HG03521 (cell line): ENCODE data around the gene FBXO11.
"Not testable (repeated sequence)": the region's sequence is repeated elsewhere in the genome, so short reads cannot be mapped to it uniquely, and the experiment has no call there.

Experiments
- ATAC-seq: cut with Tn5 transposase; IDR thresholded peaks from one replicate; pipeline ENCODE4 v1.9.1; 2021; ENCODE audit warnings: mild to moderate bottlenecking, moderate library complexity; ENCODE audit not compliant: unreplicated experiment

FBXO11 gene

DNA sequence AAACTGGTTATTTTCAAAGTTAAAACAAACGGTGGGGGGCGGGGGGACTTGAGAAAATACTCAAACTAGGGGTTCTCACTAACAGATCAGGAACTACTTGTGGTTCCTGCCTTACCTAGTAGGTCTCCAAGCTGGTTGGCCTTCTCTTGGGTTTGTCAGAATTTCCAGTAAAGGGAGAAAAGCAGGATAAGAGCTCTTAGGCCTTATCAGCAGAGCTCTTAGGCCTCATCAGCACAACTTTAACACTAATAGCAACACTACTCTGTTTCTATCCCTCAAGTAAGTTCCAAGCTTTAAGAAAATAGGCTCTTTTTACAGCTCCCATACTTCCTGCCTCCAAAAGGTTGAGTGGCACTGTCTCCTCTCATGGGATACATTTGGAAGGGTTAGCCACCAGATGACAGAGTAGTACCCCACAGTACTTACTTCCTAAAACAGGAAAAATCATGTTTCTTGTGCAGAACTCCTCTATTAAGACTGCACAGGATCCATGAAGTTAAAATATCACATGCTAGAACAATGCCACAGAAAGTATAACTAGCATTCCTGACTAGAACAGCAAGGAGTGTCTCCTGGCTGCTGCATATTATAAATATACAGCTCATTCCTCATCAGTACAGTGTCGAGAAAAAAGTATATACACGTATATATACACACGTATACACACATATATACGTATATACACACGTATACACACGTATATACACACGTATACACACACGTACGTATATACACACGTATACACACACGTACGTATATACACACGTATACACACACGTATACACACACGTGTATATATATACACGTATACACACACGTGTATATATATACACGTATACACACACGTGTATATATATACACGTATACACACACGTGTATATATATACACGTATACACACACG is 6.1 kb downstream of the FBXO11 start:
- no peak for ATAC-seq

DNA sequence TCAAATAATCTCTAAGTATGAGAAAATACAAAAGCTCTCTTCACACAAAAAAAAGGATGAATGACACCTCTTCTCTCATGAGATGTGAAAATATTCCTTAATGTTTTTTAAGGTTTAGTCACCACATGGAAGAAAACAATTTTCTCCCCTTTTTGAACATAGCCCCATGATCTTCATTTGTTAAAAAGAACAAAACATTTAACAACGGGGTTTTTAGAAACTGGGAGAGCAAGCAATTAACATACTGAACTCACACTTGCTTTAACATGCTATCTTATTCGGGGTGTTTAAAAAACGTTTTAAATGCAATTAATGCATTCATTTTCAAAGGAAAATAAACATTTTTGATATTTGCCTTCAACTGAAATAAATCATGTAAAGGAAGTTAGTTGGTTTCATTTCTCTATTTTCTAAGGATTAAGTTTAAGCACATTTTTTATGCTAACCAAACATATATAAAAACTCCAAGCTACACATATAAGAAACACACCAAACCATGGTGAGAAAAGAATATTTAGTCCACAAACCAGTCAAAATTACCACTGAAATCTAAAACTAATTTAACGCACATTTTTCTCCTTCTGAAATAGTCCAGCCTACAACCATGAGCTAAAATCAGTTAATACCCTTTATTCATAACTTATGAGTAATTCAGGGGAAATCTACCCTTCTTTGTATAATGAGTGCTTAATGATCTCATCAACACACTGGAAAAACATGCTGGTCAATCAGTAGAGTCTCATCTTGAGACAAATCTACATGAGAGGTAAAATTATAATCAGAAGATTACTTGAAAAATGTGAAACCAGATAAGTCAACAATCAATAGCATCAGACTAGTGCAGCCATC is 8.2 kb downstream of the FBXO11 start:
- no peak for ATAC-seq

DNA sequence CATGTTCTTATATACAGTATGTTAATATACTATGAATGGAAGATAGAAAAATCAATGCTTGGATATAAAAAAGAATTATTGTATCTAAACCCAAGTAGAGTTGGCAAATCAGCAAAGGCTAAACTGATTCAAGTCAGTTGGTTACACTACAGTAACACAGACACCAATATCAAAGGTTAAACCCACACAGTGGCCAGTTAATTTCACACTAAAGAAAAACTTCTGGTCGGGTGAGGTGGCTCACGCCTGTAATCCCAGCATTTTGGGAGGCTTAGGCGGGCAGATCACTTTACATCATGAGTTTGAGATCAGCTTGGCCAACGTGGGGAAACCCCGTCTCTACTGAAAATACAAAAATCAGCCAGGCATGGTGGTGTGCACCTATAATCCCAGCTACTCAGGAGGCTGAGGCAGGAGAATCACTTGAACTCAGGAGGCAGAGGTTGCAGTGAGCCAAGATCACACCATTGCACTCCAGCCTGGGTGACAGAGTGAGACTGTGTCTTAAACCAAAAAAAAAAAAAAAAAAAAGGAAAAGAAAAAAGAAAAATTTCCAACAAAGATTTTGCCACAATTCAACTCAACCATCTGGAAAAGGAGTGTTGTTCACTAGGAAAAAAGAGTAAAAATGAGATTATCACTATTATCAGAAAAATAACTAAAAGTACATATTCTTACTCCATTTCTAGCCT is 9.0 kb downstream of the FBXO11 start:
- not testable (repeated sequence) for ATAC-seq

DNA sequence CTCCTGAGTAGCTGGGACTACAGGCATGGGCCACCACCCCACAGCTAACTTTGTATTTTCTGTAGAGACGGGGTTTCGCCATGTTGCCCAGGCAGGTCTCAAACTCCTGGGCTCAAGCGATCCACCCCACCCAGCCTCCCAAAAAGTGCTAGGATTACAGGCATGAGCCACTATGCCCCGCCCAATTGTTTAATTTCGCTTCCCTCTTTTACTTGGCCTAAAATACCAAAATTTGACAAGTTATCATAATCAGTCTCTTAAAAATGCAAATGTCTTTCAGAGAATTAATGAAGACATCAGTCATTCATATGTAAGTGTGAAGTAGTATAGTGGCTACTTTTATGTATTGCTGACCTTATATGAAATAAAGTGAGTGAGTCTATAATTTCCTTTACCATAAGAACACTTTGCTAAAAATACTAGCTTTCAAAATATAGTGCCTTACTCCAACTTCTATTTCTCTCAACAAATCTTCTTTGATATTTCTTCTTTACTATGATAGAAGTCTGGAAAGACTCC is 9.8 kb downstream of the FBXO11 start:
- ATAC-seq: no peak

DNA sequence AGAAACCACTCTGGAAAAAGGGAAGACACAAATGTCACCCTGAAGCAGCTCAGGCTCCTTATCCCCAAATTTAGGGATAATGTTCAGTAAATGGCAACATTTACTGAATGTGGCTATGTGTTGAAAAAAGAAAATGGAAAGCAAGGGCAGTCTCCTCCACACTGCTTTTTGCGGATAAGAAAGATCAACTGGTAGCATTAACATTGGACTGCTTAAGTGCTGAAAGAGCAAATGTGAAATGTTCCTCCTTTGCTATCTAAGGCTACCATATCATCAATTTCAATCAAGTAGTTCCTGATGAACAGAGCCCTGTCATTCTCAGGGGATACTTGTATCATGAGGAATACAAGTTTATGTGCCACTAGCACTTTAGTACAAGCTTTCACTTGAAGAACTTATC is 12.5 kb downstream of the FBXO11 start:
- no peak for ATAC-seq

DNA sequence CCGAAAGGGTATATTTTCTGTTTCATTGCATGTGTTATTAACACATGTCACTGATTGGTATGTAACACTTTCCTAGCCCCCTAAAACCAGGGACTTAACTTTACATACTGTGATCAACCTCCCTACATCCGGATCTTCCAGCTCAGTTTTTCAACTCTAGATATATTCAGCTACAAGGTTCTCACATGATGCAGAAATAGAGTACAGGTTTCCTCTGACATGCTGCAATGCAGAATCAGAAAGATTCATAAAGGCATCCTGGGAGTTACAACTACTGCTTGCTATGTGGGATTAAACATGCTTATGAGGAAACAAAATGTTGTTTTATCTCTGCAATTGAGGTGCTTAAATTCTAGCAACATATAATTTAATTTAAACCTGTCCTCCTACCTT is 14.0 kb downstream of the FBXO11 start:
- ATAC-seq: no peak

DNA sequence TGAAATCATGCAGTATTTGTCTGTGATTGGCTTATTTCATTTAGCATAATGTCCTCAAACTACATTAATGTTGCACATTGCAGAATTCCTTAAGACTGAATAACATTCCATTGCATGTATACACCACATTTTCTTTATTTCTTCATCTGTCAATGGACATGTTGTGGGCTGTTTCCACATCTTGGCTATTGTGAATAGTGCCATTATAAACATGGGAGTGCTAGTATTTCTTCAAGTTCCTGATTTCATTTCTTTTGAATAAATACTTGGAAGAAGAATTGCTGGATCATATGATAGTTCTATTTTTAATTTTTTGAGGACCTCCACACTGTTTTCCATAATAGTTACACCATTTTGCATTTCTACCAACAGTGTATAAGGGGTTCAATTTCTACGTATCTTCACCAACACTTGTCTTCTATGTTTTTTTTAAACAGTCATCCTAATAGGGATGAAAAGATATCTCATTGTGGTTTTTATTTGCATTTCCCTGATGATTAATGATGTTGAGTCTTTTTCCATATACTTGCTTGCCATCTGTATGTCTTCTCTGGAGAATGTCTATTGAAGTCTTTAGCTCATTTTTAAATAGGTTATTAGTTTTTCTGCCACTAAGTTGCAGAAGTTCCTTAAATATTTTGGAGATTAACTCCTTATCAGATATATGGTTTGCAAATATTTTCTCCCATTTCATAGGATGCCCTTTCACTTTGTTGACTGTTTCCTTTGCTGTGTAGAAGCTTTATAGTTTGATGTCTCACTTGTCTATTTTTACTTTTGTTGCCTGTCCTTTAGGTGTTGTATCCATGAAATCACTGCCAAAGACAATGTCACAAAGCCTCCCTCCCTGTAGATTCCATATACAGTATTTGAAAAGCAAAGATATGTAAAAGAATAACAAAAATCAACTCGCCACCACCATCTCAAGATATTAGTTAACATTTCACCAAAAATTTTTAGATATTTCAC is 14.6 kb downstream of the FBXO11 start:
- no peak for ATAC-seq

DNA sequence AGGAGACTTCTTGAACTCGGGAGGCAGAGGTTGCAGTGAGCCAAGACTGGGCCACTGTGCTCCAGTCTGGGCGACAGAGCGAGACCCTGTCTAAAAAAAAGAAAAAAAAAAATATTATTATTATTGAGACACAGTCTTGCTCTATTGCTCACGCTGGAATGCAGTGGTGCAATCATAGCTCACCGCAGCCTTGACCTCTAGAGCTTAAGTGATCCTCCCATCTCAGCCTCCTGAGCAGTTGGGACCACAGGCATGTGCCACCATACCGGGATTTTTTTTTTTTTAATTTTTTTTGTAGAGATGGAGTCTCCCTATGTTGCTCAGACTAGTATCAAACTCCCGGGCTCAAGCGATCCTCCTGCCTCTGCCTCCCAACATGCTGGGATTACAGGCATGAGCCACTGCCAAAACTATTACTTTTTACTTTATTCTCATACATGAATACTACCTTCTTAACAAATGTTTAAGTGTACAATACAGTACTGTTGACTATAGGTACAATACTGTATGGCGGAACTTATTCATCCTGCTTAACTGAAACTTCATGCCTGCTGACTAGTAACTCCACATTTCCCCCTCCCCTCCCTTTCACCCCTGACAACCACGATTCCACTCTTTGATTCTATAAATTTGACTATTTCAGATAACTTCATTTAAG is 15.5 kb downstream of the FBXO11 start:
- no peak for ATAC-seq

DNA sequence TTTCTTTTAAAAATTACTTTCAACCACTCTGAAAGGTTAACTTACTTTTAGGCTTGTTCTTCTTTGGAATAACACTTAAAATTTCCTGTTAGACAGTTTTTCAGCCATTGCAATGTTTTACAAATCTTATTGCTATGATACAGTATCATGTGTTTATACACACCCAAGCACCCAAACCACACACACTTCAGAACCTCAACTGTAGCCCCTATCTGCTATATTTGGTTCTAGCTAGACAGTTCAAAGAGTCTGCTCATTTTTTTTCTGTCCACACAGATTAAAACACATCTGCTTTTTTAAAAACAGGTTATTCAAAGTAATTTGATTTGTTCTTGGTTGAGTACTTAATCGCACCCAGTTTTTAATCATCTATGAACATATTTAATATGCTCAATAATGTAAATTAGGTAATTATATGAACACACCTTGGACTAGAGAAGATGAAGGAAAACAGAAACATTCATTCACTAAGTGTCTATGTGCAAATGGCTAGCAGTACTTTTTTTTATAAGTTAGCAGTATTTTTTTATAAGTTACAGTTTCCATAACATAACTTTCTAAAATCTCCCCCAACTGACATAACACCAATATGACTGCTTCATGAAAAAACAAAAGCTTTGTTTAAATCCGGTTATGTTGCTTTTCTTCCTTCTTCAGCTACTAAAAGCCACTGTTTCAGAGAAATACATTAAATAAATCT is 17.6 kb downstream of the FBXO11 start:
- ATAC-seq: no peak

DNA sequence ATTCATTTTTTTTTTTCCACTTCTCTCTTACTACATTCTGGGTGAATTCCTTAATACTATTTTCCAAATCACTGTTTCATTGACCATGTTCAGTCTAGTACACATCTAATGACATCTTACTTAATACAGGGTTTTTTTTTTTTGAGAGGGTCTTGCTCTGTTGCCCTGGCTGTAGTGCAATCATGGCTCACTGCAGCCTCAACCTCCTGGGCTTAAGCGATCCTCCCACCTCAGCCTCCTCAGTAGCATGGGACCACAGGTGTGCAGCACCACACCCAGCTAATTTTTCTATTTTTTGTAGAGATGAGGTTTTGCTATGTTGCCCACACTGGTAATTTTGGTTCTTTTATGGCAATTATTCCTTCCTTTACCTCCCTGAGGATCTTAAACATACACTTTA is 29.4 kb downstream of the FBXO11 start:
- ATAC-seq: no peak

DNA sequence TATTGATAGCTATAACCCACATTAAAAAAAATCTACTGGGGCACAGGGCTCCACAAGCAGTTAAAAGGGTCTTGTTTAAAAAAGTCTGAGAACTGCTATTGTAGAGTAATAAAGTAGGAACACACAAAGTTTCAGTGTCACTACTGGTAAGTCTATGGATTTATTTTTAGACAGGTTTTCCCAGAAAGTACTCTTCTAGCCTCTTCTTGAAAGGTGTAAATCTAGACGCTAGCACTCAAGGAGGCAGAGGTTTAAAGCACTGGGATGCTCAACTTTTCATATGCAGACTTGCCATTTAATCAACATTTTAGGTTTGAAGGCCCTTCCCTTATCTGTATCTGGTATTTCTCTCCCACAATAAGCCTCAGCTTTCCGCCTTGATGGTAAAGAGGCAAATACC is 33.4 kb downstream of the FBXO11 start:
- no peak for ATAC-seq

DNA sequence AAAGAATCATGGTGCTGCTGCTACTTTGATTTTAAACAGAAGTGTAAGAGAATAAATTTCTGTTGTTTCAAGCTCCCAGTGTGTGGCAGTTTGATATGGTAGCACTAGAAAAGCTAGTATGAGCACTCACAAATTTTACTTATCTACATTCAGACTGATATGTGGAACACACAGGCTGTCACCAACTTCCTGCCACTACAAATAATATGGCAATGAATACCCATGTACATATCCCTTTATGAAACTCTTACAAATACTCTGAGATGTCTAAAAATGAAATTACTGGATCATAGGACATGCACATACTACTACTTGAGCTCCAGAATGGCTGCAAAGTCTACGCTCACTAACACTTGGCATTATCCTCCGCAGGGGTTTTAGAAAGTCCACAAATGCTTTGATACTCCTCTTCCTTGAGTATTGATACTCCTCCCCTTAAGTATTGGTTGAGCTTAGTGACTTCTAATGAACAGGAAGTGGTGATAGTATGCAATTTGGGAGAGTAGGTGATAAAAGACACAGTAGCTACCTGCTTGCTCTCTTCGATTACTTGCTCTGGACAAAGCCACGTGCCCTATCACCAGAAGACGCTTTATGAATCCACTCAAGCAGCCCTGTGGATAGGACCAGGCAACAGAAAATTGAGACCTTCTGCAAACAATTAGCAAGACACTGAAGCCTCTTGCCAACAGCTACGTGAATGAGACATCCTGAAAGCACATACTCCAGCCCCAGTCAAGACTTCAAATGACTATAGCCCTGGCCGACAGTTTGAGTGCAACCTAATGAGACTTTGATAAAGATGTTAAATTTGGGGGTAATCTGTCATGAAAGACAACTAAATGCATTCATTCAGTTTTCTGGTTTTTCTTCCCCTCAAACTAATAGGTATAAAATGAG is 35.4 kb downstream of the FBXO11 start:
- no peak for ATAC-seq

DNA sequence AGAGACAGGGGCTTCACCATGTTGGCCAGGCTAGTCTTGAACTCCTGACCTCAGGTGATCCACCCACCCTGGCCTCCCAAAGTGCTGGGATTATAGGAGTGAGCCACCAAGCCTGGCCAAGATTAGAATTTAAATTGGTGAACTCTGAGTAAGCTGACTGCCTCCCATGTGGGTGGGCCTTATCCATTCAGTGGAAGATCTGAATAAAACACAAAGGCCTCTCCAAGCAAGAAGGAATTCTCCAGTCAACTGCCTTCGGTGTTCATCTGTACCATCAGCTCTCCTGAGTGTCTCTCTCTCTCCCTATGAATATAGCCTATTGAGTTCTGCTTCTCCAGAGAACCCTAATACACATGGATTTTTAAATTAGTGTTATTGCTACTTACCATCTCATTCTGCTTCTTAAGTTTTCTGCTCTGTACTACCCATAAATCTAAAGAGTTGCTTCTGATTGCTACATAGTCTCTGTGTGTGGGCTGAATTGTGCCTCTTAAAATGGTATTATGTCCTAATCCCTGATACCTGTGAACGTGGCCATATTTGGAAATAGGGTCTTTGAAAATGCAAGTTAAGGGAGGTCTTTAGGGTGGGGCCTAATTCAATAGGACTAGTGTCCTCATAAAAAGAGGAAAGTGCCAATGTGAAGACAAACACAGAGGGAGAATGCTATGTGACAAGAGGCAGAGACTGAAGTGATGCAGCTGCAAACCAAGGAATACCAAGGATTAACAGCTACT is 36.3 kb downstream of the FBXO11 start:
- ATAC-seq: no peak

DNA sequence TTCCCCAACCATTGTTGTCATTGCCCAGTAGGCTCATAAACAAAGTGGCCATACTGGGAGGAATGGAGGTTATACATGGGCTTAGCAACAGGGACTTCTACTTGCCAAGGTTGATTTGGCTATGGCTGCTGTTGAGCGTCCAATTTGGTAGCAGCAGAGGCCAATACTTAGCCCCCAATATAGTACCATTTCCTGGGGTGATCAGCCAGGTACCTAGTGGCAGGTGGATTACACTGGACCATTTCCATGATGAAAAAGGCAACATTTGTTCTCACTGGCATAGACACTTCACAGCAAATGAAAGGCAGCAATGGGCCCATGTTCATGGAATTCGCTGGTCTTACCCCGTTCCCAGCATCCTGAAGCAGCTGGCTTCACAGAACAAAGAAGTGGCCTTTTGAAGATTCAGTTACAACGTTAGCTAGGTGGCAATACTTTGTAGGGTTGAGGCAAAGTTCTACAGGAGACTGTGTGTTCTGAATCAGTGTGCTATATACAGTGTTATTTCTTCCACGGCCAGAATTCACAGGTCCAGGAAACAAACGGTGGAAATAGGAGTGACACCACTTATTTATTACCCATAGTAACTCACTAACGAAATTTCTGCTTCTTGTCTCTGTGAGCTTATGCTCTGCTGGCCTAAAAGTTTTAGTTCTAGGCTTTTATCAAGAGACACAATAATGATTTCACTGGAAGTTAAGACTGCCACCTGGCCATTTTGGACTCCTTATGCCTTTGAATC is 37.5 kb downstream of the FBXO11 start:
- no peak for ATAC-seq

DNA sequence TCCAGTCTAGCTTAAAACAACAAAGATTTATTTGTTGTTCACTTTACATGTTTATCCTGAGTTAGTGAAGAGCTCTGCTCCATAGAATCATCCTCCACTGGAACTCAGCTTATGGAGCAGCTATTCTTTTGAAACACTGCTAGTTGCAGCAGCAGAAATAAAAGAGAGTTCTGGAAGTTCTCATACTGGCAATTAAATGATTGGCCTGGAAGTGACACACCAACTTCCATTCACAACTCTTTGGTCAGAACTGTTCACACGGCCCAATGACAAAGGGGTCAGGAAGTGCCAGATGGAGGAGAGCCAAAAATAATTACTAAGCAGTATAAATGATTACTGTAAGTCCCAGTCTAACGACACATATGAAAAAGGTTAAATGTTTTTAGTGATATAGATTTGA is 39.1 kb downstream of the FBXO11 start:
- no peak for ATAC-seq

DNA sequence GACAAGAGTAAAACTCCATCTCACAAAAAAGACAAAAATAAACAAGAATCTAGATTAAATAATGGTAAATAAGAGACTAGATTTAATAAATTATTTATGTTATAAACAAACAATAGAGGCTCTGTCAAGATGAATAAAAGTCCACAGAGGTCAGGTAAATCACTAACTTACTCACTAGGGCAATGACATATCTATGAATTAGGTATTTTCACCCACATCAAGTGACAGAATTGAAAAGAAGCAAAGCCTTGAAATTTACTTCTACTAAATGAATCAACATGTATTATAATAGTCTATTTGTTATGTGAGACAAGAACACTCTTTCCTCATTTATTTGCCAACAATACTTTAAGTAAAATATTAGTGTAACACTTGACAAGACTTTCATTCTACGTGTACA is 41.7 kb downstream of the FBXO11 start:
- ATAC-seq: no peak

DNA sequence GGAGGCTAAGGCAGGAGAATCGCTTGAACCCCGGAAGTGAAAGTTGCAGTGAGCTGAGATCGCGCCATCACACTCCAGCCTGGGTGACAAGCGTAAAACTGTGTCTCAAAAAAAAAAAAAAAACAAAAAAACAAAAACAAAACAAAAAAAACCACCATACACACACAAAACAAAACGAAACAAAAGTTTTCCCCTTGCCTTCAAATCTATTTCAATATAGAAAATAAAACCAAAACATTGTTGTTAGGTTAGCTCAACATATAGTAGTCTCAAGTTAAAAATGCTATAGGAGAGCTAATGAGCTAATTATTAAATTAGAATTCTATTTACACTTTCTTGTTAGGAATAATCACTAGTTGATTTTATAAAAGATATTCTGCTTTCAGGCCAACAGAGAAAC is 43.3 kb downstream of the FBXO11 start:
- ATAC-seq: no peak
